ENCODE results near the gene KRTAP5-7.
A peak's percentile ranks its signal among the peaks of the same experiment; 100 is the strongest.
"Not testable (repeated sequence)": the region's sequence is repeated elsewhere in the genome, so short reads cannot be mapped to it uniquely, and the experiment has no call there.

Gene KRTAP5-7

GRCh38 chr11:71526796-71527575 is at the start of gene KRTAP5-7:
Gene KRTAP5-7 (plus strand): TSS chr11:71527267. CDS start chr11:71527301, 34 bp downstream.
- not testable (repeated sequence) for DNase-seq

DNA sequence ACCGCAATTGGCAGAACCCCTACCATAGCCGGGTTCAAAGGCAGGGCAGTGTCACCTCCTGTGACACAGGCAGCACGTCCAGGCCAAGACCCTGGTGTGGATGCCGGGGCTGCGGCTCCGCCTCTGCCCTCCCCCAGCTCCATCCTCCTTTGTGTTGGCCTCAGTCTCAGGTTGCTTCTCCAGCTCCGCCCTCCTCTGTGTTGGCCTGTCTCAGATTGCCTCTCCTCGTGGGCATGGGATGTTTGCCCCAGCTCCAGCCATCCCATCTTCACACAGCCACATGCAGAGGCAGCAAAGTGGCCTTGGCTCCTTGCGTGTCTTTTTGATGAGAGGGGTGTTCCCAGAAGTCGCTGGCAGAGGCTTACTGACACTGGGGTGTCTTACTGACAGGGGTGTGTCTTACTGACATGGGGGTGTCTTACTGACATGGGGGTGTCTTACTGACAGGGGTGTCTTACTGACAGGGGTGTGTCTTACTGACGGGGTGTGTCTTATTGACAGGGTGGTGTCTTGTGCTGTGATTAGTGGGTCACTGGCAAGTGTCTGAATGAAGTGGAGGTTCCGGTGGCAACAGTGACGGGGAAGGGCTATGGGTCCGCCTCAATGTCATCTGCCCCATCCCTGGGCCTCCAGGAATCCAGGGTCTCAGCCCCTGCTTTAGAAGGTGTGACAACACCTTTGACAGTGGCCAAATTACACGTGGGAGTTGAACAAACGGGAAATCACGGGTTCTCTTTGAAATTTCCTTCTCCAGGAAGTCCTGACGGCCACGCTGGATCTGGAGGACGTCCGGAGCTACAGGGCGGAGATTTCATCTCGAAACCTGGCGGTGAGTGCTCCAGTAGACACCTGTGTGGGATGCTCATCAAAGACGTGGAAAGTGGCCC is 49.2 kb upstream of the KRTAP5-7 start:
- DNase-seq: no peak

GRCh38 chr11:71478528-71478840 is 48.6 kb upstream of the KRTAP5-7 start:
- DNase-seq: no peak

GRCh38 chr11:71481101-71481960 is 45.7 kb upstream of the KRTAP5-7 start:
- DNase-seq: no peak

DNA sequence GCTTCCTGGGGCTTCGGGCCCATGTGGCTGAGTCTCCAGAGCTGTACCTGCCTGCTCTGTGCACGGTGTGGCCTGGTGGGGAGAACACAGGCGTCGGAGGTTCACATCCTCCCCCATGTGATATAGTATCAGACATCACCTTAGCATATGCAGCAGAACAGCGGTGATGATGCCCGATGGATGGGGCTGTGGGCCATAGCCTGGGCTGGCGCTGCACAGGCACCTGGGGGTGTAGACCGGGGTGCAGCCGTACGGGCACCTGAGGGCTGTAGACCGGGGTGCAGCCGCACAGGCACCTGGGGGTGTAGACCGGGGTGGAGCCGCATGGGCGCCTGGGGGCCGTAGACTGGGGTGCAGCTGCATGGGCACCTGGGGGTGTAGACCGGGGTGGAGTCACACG is 44.9 kb upstream of the KRTAP5-7 start:
- DNase-seq: no peak

DNA sequence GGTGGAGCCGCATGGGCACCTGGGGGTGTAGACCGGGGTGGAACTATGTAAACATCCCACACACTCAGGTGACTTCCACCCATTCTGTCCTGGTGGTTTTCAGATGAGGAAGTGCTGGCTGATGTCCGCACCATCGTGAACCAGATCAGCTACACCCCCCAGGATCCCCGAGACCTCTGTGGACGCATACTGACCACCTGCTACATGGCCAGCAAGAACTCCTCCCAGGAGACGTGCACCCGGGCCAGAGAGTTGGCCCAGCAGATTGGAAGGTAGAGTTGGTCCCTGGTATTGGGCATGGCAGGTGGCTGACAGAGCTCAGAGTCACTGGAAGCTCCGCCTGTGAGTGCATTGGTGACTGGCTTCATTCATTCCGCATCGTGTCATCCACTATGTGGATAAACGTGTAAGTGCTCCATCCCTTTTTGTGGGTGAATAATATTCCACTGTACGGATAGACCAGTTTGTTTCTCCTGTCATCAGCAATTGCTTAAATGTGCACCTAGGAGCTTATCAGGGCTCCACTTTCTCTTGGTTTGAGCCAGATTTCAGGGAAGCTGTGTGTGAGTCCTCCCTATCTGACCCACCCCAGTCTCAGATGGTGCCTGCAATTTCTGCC is 44.2 kb upstream of the KRTAP5-7 start:
- no peak for DNase-seq

- DNase-seq: peak; percentile 3
Measured at GRCh38 chr11:71483692-71484091, 43.4 kb upstream of the KRTAP5-7 start.

DNA sequence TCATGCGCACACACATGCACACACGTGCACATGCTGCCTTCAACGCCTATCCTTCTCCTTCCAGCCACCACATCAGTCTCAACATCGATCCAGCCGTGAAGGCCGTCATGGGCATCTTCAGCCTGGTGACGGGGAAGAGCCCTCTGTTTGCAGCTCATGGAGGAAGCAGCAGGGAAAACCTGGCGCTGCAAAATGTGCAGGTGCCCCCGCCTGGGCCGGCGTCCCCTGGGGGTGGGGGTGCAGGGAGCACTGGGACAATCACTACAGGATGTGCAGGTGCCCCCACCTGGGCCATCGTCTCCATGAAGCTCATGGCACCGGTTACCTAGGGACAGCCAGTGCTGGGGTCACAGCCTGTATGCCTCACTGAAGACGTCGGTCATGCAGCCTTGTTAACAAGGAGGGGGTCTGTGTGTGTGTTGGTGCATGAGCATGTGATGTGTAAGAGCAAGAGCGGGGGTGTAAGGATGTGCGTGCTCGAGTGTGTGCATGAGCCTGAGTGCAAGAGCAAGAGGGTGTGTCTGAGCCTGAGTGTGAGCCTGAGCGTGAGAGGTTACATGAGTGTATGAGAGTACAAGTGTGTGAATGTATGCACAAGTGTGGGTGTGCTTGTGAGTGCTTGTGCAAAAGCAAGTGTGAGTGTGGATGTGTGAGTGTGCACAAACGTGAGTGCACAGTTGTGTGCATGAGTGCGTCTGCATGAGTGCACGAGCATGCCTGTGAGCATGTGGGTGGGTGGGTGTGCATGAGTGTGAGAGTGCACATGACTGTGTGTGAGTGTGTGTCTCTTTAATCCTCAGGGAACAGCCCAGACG is 42.6 kb upstream of the KRTAP5-7 start:
- peak; percentile 57 for DNase-seq

DNA sequence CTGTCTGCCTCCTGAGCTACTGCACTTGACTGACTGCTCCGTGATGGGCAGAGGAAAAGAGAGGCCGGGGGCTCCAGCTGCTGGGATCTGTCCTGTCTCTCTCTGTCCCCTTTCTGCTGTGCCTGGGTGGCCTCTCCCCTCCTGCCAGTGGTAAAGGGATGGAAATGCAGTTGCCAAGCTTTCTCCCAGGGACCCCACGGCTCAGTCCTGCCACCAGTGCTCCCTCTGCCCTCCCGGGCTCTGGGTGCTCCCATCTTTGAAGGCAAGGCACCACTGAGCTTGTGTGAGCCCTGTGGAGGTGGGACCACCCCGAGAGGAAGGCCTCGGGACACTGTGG is 42.0 kb upstream of the KRTAP5-7 start:
- DNase-seq: peak; percentile 37

DNA sequence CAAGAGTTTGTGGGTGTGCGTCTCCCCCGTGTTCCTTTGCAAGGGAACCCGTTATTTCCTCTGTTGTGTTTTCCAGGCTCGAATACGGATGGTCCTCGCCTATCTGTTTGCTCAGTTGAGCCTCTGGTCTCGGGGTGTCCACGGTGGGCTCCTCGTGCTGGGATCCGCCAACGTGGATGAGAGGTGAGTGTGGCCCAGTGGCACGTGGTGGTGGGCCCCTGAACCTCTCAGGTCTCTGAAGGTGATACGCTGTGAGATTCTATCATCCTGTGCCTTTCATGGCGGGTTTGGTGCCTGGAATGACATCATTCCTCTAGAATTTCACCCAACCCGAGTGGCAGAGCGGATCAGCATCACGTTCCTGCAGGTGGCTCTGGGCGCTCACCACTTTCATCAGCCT is 41.6 kb upstream of the KRTAP5-7 start:
- peak; percentile 54 for DNase-seq

- DNase-seq: peak; percentile 12
Measured at GRCh38 chr11:71486320-71486719, 40.7 kb upstream of the KRTAP5-7 start.

DNA sequence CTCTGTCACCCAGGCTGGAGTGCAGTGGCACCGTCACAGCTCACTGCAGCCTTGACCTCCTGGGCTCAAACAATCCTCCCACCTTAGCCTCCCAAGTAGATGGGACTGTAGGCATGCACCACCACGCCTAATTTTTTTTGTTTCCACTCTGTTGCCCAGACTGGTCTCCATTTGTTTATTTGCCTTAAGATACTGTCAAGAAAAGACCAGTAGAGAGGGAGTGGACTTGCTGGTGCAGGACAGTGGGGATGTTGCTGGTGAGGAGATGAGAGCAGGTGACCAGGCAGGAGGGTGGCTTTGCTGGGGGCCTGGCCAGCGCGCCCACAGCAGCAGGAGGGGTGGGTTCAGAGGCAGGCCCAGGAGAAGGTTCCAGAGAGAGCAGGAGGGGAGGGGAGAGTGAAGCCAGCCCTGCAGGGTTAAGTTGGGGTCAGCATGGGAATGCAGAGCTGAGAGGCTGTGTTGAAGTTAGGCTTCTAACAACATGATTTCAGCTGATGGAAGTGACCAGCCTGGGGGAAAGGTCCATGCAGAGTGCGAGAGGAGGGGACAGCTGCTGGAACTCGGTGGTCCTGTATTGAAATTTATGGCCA is 38.3 kb upstream of the KRTAP5-7 start:
- no peak for DNase-seq

DNA sequence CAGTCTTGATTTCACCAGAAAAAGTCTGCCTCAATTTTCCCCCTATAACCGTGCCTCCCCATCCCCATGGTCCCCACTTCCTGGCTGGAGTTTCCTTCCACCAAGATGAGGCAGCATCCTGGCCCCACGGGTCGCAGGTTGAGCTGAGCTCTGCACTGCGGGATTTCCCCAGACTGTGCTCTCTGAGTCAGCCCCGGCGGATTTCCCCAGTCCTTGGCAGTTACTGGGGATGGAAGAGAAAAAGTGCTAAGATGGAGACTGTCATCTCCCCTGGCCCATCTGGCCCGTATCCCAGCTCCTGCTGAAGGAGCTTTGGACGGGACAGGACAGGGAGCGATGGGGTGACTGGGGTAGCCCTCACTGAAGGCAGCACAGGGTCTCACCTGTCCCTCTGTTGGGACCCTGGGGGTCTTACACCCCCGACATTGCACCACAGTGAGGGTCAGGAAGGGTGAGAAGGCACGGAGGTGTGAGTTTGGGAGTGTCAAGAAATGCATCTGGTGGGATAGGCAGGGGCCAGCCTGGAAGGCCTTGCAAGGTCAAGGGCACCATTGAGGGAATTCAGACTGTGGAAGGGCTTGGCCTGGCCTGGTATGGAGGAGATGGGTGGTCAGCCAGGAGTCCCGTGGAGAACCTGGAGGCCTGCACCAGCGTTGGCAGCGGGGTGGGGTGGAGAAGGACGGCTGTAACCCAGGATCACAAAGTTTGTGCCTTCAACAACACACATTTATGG is 37.6 kb upstream of the KRTAP5-7 start:
- DNase-seq: peak; percentile 83

GRCh38 chr11:71490044-71490730 is 36.9 kb upstream of the KRTAP5-7 start:
- no peak for DNase-seq

- DNase-seq: no peak
Measured at GRCh38 chr11:71490731-71491390, 36.2 kb upstream of the KRTAP5-7 start.

DNA sequence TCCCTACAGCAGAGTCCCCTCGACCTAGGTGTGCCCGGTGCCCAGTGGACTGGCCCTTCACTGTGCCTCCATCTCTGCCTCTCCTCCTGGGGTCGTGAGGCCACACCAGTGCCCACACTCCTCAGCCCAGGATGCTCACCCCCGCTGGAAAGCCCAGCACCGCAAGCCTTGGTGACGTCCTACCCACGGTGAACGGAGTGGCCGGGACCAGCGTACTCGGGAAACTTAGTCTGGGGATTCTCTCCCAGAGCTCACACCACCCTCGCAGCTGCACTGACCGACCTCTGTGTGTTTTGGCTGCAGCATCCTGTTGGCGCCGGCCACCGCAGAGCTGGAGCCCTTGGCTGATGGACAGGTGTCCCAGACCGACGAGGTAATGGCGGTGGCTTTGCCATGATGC is 35.5 kb upstream of the KRTAP5-7 start:
- no peak for DNase-seq

DNA sequence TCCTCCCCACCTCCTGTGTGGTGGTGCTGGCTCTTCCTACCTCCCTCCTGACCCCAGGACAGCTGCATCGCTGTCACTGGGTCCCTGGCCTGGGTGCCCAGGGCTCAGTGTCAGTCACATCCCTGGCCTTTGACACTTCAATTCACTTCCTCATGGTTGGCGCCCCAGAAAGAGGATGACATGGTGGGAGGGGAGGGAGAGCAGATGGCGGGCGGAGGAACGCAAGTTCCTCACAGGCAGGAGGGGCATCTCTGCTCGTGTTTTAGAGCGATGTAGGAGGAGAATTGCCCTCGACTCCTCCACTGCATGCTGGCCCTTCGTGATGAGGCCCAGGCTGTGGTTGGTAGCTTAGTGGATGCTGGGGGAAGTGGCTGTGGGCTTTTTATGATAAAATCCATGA is 35.1 kb upstream of the KRTAP5-7 start:
- DNase-seq: no peak

DNA sequence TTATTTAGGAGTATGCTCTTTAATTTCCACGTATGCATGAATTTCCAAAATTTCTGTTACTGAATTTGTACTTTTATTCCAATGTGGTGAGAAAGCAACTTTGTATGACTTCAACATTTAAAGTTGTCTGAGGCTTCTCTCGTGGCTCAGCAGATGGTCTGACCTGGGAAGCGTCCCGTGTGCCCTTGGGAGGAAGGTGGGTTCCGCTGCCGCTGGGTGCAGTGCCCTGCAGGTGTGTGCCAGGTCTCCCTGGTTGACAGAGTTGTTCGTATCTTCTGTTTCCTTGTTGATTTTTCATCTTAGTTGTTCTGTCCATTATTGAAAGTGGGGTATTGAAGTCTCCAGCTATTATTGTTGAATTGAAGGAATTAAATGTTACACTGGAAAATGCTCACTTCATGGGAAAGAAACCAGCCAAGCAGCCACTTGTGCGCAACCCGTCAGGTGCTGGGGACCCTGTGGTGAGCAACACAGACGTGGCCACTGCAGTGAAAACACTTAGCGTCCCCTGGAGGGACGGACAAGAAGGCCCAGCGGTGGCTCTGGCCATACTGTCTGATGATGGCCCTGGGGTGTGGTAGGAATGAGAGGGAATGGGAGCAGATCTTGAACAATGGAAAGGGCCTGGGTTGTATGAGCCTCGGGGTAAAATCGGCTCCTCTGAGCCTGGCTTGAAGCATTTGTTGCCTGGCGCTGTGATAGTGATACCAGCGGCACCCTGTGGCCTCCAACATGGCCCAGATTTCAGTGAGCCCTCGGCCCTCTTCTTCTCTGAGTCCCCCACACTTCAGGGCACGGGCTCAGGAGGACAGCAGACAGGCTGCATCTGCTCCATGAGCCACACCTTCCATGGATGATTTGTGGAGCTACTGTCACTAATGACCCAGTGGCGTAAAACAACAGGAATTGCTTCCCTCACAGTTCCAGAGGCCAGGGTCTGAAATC is 31.5 kb upstream of the KRTAP5-7 start:
- no peak for DNase-seq
